HG03135 (cell line): ENCODE data around the gene CACNA1C.

Experiments
- ATAC-seq: cut with Tn5 transposase; IDR thresholded peaks from one replicate; pipeline ENCODE4 v1.9.1; 2021; ENCODE audit warnings: mild to moderate bottlenecking, moderate library complexity; ENCODE audit not compliant: unreplicated experiment

CACNA1C gene

GRCh38 chr12:2629051-2629450 is 576.3 kb downstream of the CACNA1C start:
- no peak for ATAC-seq

- no peak for ATAC-seq
These were observed 579.0 kb downstream of the CACNA1C start for GRCh38 chr12:2631653-2632350.

- ATAC-seq: no peak
These were observed 580.5 kb downstream of the CACNA1C start for GRCh38 chr12:2633176-2633824.

GRCh38 chr12:2633825-2634200 is 581.0 kb downstream of the CACNA1C start:
- ATAC-seq: no peak

DNA sequence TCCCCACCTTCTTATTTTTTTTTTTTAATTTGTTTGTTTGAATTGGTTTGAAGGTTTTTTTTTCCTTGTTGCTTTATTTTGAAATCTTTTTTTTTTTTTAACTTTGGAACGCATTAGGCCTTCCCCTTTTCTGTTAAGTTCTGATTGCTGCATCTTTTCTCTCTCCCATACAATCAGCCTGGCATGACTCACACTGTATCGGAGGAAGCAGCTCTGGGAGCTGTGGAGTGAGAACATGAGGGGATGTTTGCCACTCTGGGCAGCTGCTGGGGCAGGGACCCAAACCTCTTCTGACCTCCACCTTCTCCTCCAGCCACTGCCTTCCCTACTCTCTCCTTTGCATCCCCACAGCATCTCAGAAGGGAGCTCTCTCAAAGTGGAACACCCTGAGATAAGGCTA is 581.7 kb downstream of the CACNA1C start:
- ATAC-seq: no peak

- ATAC-seq: no peak
These were observed 584.1 kb downstream of the CACNA1C start for GRCh38 chr12:2636741-2637340.

DNA sequence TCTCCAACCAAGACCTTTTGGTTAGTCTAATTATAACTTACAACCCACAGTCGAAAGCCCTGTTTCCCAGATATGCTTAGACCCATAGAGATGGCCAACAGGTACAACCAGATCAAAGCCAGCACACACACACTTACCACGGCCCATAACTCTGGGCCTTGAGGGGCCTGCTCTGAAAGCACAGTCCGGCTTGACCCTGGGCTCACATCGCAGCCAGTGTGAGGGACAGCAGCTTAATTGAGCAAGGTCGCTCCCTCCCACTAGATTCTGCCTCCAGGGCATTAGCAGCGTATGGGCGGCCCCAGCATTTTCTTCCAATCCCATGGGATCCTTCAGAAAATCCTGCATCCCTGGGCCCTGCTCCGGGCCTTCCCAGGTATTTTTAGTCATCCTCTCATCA is 584.6 kb downstream of the CACNA1C start:
- ATAC-seq: no peak

- ATAC-seq: no peak
These were observed 585.7 kb downstream of the CACNA1C start for GRCh38 chr12:2638273-2639019.

GRCh38 chr12:2639020-2639298 is 586.2 kb downstream of the CACNA1C start:
- no peak for ATAC-seq

DNA sequence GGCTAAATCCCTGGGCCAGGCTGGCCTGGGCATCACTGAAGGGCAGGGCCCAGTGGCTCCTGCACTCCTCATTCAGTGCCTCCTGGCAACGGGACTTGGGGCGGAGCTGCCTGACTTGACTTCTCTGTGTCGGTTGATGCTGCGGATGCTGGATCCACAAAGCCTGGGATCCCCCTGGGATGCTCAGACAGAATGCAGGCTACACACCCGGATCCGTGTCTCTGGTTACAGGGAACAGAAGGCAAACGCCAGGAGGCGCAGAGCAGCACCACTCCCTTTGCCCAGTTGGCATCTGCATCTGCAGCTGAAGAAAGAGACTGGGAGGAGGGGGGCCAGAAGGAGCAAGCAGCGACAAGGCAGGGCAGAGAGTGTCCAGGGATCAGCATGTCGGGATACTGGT is 587.5 kb downstream of the CACNA1C start:
- ATAC-seq: no peak

GRCh38 chr12:2640709-2641108 is 587.9 kb downstream of the CACNA1C start:
- no peak for ATAC-seq

DNA sequence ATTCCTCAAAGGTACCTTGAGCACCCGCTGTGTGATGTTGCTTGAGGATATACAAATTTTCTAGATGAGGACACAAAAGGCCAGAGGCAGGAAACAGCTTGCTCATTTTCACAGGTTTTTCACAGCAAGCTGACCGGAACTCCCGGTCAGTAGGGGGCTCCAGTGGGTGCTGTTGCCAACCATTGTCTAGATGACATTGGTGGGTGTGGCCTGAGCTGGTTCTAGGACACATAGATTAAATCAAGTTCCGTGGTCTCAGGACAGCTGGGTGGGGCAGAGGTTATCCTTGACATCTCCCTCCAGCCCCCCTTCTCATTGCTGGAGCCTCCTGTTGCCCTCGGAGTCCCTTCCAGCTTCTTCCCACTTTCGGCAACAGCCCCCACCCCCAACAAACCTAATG is 588.4 kb downstream of the CACNA1C start:
- ATAC-seq: no peak

- no peak for ATAC-seq
These were observed 589.0 kb downstream of the CACNA1C start for GRCh38 chr12:2641761-2642160.

DNA sequence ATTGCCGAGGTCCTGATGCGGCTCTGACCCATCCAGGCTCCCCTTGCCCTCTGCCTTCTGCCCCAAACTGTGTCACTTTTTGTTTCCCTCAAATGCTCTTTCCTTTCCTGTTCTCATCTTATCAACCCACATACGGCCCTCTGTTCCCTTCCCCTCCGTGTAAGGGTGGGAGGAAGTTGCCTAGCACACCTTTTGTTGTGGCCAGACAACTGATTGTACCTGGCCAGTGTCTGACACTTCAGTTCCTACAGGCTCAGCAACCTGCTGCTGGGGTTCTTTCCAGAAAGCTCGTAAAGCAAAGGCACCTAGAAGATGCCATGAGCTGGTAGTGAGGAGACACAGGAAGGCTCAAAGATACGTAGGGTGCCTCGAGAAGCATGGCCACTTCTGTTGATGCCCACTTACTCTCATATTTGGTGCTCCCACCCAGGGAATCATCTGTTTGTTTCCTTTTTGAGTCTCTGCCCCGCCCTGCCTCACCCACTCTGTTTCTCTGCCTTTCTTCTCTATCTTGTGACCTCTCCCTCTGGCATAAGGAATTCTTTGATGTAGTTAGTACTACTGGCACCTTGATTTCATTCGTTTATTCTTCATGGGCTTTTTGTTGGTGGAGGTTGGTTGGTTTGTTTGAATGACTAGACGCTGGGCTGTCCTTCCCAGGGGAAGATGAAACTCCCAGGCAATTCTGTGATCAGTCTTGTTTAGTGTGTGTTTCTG is 589.5 kb downstream of the CACNA1C start:
- ATAC-seq: no peak

GRCh38 chr12:2642896-2643425 is 590.2 kb downstream of the CACNA1C start:
- ATAC-seq: no peak

- ATAC-seq: no peak
These were observed 590.9 kb downstream of the CACNA1C start for GRCh38 chr12:2643576-2644135.

DNA sequence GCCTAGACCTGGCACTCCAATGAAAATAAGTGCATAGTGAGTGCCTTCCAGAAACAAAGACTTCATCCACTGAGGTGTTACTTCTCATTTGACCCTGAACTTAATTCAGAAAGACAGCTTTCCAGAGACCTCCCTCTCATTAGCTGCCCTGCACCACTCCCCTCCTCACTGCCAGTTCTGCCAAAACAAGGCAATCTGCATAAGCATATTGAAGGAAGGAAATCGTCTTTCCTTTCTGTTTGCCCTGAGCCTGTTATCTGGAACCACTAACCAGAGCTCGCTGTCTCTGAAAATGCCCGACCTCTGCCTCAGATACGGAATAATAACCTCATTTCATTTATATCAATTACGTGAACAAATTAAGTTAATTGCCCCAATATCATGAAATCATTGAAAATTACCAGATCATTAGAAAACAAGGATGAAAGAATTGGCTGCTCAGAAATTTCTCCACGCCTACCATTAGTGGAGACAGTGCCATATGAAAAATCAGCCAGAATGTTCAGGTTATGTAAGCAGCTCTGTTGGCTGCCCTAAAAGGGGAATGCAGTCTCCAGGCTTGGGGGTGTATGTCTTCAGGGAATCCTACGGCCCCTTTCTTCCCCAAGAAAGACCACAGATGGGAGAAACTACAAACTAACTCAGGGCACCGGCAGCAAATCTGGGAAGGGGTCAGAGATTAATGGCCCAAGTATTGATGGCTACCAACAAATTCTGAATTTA is 592.1 kb downstream of the CACNA1C start:
- ATAC-seq: no peak

DNA sequence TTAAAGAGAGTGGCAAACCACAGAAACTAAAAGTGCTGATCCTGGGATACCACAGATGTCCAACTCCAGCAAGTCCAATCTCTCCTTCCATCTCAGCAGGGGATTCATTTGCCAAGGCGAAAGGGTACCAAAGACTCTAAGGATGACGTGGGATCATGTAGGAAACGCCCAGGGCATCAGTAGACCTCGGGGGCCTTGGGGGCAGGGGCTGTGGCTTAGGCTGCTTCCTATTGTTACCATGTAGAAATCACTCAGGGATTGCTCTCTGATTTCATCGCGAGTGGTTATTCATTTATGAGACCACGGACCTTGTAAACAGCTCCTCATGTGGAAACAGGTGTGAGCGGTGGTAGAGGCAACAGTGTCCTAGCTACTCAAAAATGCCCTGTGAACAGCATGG is 592.7 kb downstream of the CACNA1C start:
- ATAC-seq: no peak

DNA sequence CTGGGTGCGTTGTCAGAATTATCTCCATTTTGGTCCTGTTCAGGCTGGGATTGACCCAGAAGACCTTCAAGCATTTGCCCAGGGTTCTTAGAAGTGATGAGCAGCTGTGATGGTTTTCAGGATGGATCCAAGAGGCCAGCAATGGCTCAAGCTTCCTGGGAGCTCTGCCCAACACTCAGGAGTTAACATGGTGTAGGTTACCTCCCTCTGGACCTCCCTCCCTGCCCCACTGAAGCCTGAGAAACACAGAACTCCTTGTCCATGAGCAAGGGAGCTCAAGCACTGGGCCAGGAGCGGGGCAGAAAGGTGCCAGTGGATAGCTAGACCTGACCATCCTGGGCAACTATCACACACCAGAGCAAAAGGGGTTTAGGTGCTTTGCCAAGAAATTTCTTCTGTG is 593.6 kb downstream of the CACNA1C start:
- no peak for ATAC-seq

- no peak for ATAC-seq
These were observed 594.4 kb downstream of the CACNA1C start for GRCh38 chr12:2647186-2647585.
